B cell (primary cell): ENCODE measurements around the gene FOXS1. TPM values are rescaled to one million over a fixed set of nuclear protein-coding genes. Genes with fewer than 3 reads are reported as not detected.
A peak's percentile ranks its signal among the peaks of the same experiment; 100 is the strongest.

ENCODE experiments used
- ATAC-seq: fragments of 200-7000 bp; cut with Tn5 transposase; one replicate; pipeline ENCODE4 v1.10.0; 2021; ENCODE audit warnings: low read depth, mild to moderate bottlenecking, moderate number of reproducible peaks, moderate library complexity
- CTCF ChIA-PET: fragments of 350-600 bp; sonication (Branson Sonifier 250); formaldehyde crosslinking; loops from one replicate; lab custom pipeline; 2021; ENCODE audit warnings: antibody characterized with exemption, inconsistent platforms; lab: Charles Lee
- POLR2A ChIA-PET: fragments of 350-600 bp; sonication (Branson Sonifier 250); formaldehyde crosslinking; loops from one replicate; lab custom pipeline; 2021; ENCODE audit warnings: antibody characterized with exemption; lab: Charles Lee
- DNase-seq: peaks from one replicate; pipeline ENCODE4 v3.0.0; 2013
- H2AFZ ChIP-seq: 2 replicates; pipeline ENCODE4 v1.6.1; 2012; ENCODE audit warnings: mild to moderate bottlenecking, low read depth, low read length; ENCODE audit not compliant: insufficient read depth, poor library complexity, severe bottlenecking
- H3K27ac ChIP-seq, 2 donors: 1 replicate in 1 of 2; 2 replicates in 1 of 2; pipeline ENCODE4 v1.5.1; 2012 to 2013; ENCODE audit warnings: low read length in 2 of 2, mild to moderate bottlenecking in 2 of 2, moderate library complexity in 1 of 2
- H3K27me3 ChIP-seq, 4 experiments: fragments of 200-600 bp in 1 of 4; sonication (generic) in 1 of 4; replicated peaks in 1 of 4; 1 replicate in 2 of 4; 2 replicates in 2 of 4; pipeline versions ENCODE4 v1.6.1 to v1.7.0; 2013 to 2016; ENCODE audit warnings: low read length in 3 of 4, mild to moderate bottlenecking in 2 of 4, mixed read lengths in 1 of 4, moderate library complexity in 1 of 4; ENCODE audit not compliant: insufficient read depth in 4 of 4, control insufficient read depth in 3 of 4; ENCODE audit errors: control extremely low read depth in 1 of 4
- H3K36me3 ChIP-seq, 2 experiments: replicated peaks in 1 of 2; 1 replicate in 1 of 2; 2 replicates in 1 of 2; pipeline versions ENCODE4 v1.6.1 to v1.7.1; 2013; ENCODE audit warnings: low read length in 1 of 2; ENCODE audit not compliant: insufficient read depth in 2 of 2, control insufficient read depth in 1 of 2; ENCODE audit errors: control extremely low read depth in 1 of 2, extremely low read depth in 1 of 2
- H3K4me1 ChIP-seq, 2 donors: fragments of 200-600 bp in 1 of 2; sonication (generic) in 1 of 2; 1 replicate in 1 of 2; 2 replicates in 1 of 2; pipeline versions ENCODE4 v1.5.1 to v1.6.1; 2013 to 2017; ENCODE audit warnings: low read length in 2 of 2; ENCODE audit not compliant: control insufficient read depth in 2 of 2, insufficient read depth in 2 of 2
- H3K4me2 ChIP-seq: replicated peaks from 2 replicates; pipeline ENCODE3; 2012; ENCODE audit warnings: mild to moderate bottlenecking, low read depth, low read length; ENCODE audit not compliant: poor library complexity, severe bottlenecking
- H3K4me3 ChIP-seq, 5 experiments: fragments of 200-600 bp in 1 of 5; sonication (generic) in 1 of 5; 1 replicate in 3 of 5; 2 replicates in 2 of 5; pipeline versions ENCODE4 v1.5.1 to v1.7.0; 2011 to 2016; ENCODE audit warnings: low read length in 4 of 5, mild to moderate bottlenecking in 4 of 5, low read depth in 2 of 5, control low read depth in 1 of 5, moderate library complexity in 1 of 5; ENCODE audit not compliant: insufficient read depth in 1 of 5; ENCODE audit errors: control extremely low read depth in 1 of 5, extremely low read depth in 1 of 5
- H3K79me2 ChIP-seq: fragments of 200-600 bp; sonication (generic); one replicate; pipeline ENCODE4 v1.6.0; 2016; ENCODE audit warnings: low read length; ENCODE audit not compliant: control insufficient read depth, insufficient read depth
- H3K9ac ChIP-seq: fragments of 200-600 bp; sonication (generic); 2 replicates; pipeline ENCODE4 v1.6.1; 2017; ENCODE audit warnings: mild to moderate bottlenecking, low read length, moderate library complexity
- H3K9me3 ChIP-seq, 3 donors: one replicate each; pipeline versions ENCODE4 v1.6.1 to v1.7.1; 2013; ENCODE audit warnings: low read length in 2 of 3; ENCODE audit not compliant: control insufficient read depth in 2 of 3, insufficient read depth in 1 of 3; ENCODE audit errors: control extremely low read depth in 1 of 3
- H4K20me1 ChIP-seq: 2 replicates; pipeline ENCODE4 v1.6.0; 2012; ENCODE audit warnings: mild to moderate bottlenecking, low read length; ENCODE audit not compliant: insufficient read depth, control insufficient read depth, poor library complexity, severe bottlenecking
- H3K27ac Mint-ChIP-seq: one replicate; pipeline ENCODE4 v1.8.0; 2021; ENCODE audit warnings: mixed read lengths
- H3K27me3 Mint-ChIP-seq: one replicate; pipeline ENCODE4 v1.8.0; 2021; ENCODE audit warnings: mixed read lengths
- H3K4me1 Mint-ChIP-seq: one replicate; pipeline ENCODE4 v1.8.0; 2021; ENCODE audit warnings: mixed read lengths
- H3K4me3 Mint-ChIP-seq: one replicate; pipeline ENCODE4 v1.8.0; 2021; ENCODE audit warnings: mixed read lengths
- H3K9me3 Mint-ChIP-seq: one replicate; pipeline ENCODE4 v1.8.0; 2022; ENCODE audit warnings: mixed read lengths; ENCODE audit not compliant: insufficient read depth
- CTCF ChIP-seq: fragments of 200-600 bp; IDR thresholded peaks from one replicate; pipeline ENCODE4 v1.8.0; 2022; ENCODE audit warnings: antibody characterized with exemption, mild to moderate bottlenecking
- EZH2 ChIP-seq: IDR thresholded peaks from 2 replicates; pipeline ENCODE4 v1.6.1; 2012; ENCODE audit warnings: borderline replicate concordance, low read depth, mild to moderate bottlenecking, moderate library complexity, low read length; ENCODE audit not compliant: insufficient read depth, poor library complexity, severe bottlenecking
- WGBS: methylation state at CpG from one replicate; pipeline ENCODE4 v1.1.5; 2013; ENCODE audit warnings: missing lambda C conversion rate; ENCODE audit not compliant: insufficient coverage; 5-methylcytosine and 5-hydroxymethylcytosine counted together
- intact Hi-C: fragments of 100-400 bp; cut with micrococcal nuclease; formaldehyde crosslinking; loops from one replicate; pipeline ENCODE4 v1.10.0; 2022
- polyA plus RNA-seq: library from polyadenylated mRNA; depleted of rRNA; stranded (reverse); fragments of >200 nt; gene quantifications from 2 replicates; pipeline ENCODE4 v1.2.3, GENCODE V29; 2012
- total RNA-seq, 2 donors: library from RNA; stranded (reverse); fragments of 120-200 nt in 1 of 2; gene quantifications; 1 replicate in 1 of 2; 2 replicates in 1 of 2; pipeline versions ENCODE4 v1.2.3 to v1.2.4, GENCODE V29; 2013 to 2022

The FOXS1 gene
- total and polyA plus RNA-seq, 2 donors (not counting 1 experiment from before 2014, with no cell fraction given), result not detected

- TF ChIP-seq EZH2, result no peak
- TF ChIP-seq CTCF, result no peak
- peaks cover 16 to 19% of the 10 kb centered on the region in 2 donors for H3K4me1 ChIP-seq
- intact Hi-C loops, result no loop called here
- Mint-ChIP-seq H3K27ac (no peak overlapping the region), H3K4me1 (peaks cover 21% of the 10 kb centered on the region), H3K27me3 (no peaks in the 10 kb centered on the region), H3K9me3 (no peaks in the 10 kb centered on the region), H3K4me3 (no peak overlapping the region)
- no peak overlapping the region for H3K4me2 ChIP-seq
- H3K9ac ChIP-seq, result no peak overlapping the region
- H3K79me2 ChIP-seq, result no peaks in the 10 kb centered on the region
- DNase-seq (no peak), ATAC-seq (no peak)
- H2AFZ ChIP-seq, result peak overlapping the region; percentile 21
- H3K4me3 ChIP-seq, result no peak overlapping the region
- H3K36me3 ChIP-seq, result no peaks in the 10 kb centered on the region
- ChIA-PET CTCF (interaction anchor here (0.6 kb wide), 2 partner anchors 56 to 114 kb away, joined by 3 read pairs; no protein-coding TSS in a partner anchor), POLR2A (no interaction called here)
- H3K9me3 ChIP-seq, result no peaks in the 10 kb centered on the region
- H3K27me3 ChIP-seq, result no peaks in the 10 kb centered on the region
- no peaks in the 10 kb centered on the region for H4K20me1 ChIP-seq
- H3K27ac ChIP-seq, result no peak overlapping the region
- 85% methylated on average over 4 of the region's 7 CpGs for WGBS
These were observed 41.7 kb downstream of the FOXS1 start for GRCh38 chr20:31803552-31804291.

GRCh38 chr20:31801508-31801907, 43.9 kb downstream of the FOXS1 start:
- ChIA-PET POLR2A (no interaction called here), CTCF (no interaction called here)
- WGBS, result 99% methylated on average over 6 of the region's 7 CpGs
- intact Hi-C loops, result no loop called here
- Histone ChIP-seq H3K27me3 (no peaks in the 10 kb centered on the region), H3K79me2 (no peaks in the 10 kb centered on the region), H3K36me3 (no peaks in the 10 kb centered on the region), H4K20me1 (no peaks in the 10 kb centered on the region), H3K9ac (no peak overlapping the region), H2AFZ (no peak overlapping the region), H3K9me3 (no peaks in the 10 kb centered on the region), H3K4me2 (no peak overlapping the region), H3K4me1 (peaks cover 7 to 9% of the 10 kb centered on the region in 2 donors), H3K27ac (no peak overlapping the region), H3K4me3 (no peak overlapping the region)
- Mint-ChIP-seq H3K4me1 (peaks cover 11% of the 10 kb centered on the region), H3K4me3 (no peak overlapping the region), H3K9me3 (no peaks in the 10 kb centered on the region), H3K27ac (no peak overlapping the region), H3K27me3 (no peaks in the 10 kb centered on the region)
- TF ChIP-seq EZH2 (no peak), CTCF (no peak)
- no peak for DNase-seq
- ATAC-seq, result no peak
